Fibroblast of skin of back (primary cell): ENCODE measurements around the gene PRKAG2.

Experiments used
- DNase-seq: peaks from one replicate; pipeline ENCODE4 v3.0.0-alpha.2; 2013

The PRKAG2 gene

DNA sequence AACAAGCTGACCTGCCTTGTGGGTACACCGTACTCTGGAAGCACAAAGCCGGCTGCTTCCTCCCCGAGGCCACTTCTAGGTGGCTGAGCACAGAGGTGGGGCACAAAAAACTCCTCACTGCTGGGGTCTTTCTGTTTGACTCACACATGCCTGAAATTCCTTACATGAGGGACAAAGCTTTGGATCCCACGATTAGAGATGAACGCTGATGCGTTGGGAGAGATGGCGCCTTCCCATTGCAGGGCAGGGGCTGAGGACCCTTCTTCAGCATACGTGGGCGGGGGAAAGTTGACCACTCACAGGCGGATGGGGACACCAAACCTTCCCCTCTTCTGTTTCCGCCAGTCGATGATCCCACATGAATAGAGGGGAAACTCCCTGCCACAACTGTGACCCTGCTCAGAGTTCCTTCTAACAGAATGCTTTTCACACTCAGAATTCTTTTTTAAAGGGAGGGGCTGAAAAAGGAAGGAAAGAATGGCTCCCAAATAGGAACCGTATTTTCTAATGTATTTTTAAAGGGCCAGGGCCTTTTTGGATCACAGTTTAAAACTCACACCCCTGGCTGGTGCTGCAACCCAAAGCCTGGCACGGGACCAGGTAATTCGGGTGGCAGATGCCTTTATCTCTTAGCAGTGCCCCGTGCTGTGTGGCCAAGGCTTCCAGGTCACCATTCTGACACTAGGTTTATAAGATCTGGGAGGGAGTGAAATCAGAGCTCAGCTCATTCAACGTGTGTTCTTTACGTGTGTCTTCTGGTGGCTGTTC lies 134.0 kb downstream of the PRKAG2 start:
- DNase-seq = peak; percentile 77

DNA sequence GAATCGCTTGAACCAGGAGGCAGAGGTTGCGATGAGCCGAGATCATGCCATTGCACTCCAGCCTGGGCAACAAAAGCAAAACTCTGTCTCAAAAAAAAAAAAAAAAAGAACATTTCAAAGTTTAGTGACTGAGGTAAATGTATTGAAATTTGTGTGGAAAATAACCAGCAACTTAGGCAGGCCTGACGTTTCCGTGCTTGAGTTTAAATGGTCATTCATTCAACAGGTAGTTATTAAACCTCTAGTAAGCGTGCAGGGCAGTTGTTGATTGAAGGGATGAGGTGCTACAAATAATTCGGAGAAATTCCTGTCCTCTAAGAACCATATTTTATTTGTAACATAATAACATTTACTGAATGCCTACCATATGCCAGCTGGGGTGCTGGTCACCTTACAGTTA lies 135.3 kb downstream of the PRKAG2 start:
- DNase-seq = no peak

DNA sequence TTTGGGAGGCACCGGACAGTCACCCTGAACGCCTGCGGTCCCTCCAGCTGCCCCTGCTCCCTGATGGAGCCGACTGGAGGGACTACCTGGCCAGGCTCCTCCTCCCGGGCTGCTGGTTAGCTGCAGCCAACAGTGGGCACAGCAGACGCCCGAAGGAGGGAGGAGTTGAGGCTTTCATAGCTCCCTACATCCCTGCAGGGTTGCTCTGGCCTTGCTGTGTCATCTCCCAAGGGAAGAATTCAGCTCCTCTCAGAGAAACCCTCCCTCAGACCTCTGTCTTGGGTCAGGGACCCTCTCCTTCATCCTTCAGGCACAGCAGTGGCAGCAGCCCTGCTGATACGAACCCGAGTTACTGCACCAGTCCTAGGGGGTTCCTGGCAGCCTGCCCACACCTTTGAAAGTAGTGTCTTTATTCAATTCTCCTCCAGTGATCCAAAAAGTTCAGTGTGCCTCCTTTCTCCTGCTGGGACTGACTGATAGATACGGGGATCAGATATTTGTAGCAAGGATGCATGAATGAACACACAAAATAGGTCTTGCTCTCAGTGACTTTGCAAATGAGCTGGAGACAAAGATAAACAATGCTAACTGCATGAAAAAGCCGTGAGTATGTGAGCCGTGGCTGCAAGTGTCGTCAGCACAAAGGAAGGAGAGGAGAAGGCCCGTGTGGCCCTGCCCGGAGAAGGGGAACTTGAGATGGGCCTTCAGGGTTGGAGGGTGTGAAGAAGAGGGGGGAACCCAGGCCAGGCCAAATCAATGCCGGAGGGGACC lies 136.6 kb downstream of the PRKAG2 start:
- DNase-seq = peak; percentile 44

DNA sequence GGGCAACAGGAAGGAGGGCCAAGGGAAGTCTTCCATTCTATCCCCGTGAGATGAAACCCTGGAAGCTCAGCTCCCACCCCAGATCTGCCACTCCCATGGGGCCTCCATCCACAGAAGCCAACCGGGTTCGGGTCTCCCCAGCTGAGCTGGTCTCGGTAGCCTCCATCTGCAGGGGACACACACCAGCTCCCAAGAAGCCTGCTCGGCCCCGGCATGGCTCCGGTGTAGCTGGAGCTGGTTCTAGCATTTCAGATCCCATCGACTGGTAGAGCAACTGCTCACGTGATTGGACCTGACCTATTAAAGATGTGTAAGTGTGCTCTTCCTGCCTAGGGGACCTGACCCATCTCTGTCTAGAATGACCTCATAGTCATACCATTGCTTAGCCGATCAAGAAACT lies 138.0 kb downstream of the PRKAG2 start:
- DNase-seq = no peak

DNA sequence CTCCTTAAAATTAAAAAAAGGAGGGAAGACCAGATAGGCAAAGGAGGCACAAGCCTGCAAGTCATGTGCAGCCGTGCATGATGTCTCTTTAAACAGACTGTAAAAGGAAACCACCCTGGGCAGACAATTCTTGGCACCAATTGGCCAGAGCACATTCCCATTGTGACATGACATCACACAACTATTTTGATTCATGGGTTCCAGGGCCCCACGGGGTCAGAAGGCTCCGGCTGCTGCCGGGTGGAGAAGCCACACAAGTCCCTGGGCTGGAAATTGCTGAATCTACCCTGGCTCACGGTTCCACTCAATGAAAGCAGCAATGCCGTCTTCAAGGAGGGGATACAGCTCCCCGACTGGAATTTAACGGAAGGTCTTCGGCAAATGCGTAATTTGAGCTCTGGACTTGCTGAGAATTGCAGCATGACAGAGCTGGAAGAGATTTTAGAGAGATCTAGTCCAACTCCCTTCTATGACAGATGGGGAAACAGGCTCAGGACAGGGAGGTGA lies 140.5 kb downstream of the PRKAG2 start:
- peak; percentile 97 for DNase-seq

DNA sequence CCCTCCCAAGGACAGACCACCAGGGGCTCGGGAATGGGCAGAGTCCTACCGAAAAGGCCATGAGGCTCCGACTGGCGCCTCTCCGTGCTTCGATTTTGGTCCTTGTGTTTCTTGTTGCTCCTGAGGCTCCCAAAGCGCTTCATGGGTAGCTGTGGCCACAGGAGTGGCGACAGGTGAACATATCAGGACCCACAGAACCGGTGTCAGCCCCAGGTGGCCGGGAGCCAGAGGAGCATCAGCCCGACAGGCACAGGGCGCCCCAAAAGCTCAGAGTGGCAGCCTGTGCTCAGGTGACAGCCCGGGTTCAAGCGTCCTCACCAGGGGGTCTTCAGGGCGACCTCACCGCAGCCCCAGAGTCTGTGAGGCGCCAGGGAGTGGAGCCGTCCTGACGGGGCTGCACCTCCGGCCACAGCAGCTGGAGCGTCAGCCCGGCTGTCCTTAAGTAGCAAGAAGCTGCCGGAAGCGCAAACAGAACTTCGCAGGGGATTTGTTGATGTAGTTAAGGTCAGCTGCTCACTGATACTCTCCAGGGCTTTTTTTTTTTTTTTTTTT lies 141.0 kb downstream of the PRKAG2 start:
- DNase-seq = no peak

DNA sequence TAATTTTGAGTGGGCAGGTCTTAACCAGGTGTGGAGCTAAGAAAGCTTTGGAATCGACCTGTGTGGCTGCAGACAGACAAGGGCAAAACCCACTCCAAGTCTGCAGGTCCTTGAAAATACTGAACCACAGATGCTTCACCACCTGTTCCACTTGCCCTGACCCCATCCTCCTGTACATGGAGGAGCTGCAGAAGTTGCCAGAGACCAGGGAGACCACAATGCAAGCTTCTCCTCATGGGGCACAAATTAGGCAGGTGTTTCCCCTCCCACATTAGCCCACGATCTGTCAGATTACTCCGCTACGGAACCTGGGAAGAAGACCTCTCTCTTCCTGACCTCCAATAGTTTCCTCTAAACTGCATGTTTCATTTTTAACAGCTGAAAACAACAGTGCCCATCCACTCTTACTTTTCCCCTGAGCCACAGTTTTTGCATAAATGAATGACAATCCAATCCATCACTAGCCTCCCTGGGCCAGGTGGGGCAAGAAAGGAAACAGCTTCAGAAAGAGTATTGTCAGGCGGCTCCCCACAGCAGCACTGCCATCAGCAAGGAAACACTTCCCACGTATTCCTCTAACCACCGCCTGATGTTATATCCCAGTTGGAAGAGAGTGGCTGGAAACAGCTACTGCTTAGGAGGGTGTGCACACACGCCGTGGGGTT lies 141.6 kb downstream of the PRKAG2 start:
- no peak for DNase-seq

DNA sequence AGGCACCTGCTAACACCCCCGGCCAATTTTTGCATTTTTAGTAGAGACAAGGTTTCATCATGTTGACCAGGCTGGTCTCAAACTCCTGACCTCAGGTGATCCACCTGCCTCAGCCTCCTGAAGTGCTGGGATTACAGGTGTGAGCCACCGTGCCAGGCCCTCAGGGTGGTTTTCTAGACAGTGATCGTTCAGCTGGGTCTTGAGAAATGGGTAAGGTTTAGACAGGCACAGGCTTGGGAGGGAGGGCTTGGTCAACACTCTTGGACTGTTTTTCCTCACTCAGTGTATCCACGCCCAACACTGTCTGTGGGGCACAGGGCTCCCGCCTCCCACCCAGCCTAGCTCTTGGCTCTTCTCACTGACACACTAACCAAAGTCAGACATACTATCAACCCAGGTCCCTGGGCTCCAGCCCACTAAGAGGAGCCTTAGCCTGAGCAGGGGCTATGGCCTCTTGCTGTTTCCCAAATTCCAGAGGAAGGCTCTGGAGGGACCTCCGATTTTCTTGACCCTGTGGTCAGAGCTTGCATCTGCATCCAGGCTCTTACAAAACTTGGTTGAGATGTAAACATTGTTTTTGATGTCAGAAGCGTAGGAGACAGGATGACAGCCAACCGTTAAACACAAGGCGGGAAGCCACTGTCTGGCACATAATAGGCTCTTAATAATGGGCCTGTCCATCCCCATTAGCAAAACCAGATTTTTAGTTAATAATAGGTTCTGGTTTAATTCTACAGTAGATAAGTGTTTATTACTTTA lies 143.9 kb downstream of the PRKAG2 start:
- DNase-seq = no peak

DNA sequence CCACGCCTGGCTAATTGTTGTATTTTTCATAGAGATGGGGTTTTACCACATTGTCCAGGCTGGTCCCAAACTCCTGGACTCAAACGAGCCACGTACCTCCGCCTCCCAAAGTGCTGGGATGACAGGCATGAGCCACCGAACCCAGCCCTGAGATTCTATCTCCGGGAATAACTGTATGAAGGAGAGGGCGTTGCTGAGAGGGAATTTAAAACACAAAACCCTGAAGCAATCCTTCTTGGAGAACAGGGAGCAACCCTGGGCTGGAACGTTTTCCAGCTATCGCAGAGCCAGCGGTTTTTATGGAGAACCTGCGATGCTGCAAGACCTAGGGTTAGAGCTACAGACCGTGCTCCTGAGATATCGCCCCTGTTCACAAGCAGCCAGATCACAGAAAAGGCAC lies 144.6 kb downstream of the PRKAG2 start:
- no peak for DNase-seq

DNA sequence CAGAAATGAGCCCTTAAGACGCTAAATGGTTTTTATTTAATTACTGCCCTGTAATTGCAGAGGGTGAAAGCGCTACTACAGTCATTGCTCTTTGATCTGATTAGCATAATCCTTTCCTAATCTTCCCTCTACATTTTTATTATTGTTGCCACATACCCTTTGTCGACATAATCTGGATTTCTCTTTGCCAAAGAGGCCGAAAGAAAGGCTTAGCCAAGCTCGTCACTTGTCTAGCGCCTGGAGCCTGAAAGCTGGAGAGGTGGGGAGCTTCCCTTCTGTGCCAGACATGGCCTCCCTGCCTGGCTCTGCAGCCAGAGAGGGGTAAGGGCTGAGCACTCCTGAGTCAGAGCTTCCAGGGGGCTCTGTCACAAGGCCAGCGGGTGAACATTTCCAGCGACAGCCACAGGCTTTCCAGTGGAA lies 145.9 kb downstream of the PRKAG2 start:
- no peak for DNase-seq

DNA sequence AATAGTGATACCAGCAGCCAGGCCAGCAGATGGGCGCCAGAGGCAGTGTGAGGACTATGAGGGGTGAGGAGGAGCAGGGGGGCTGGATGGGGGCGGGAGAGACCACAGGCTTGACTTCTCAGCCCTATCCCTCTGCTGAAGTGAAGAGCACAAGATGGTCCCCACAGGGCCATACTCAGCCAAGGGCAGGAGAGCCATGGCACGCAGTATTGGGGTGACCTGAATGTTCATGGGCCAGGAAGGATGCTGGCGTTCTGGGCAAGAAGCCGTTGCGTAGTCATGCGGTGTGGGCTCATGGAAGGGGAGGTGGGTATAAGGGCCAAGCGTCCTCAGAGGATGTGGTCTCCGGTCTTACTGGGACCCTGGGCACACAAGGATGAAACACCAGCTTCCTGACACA lies 146.3 kb downstream of the PRKAG2 start:
- DNase-seq = no peak

DNA sequence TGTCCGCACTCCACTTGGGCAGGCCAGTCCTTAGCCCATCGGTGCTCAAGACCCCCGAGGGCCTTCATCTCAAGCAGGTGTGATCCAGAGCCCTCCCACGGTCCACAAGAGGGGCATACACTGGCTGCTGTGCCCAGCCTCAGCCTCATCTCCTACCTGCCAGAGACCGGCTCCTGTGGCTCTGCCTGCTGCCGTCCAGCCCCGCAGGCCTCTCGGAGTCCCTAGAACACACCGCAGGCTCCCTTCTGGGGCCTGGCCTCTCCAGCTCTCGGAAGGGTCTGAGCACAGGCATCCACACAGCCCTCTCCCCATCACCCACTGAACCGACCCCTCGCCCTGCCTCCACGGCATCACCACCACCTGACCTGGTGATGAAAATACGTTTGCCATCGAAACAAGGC lies 147.4 kb downstream of the PRKAG2 start:
- DNase-seq = no peak

DNA sequence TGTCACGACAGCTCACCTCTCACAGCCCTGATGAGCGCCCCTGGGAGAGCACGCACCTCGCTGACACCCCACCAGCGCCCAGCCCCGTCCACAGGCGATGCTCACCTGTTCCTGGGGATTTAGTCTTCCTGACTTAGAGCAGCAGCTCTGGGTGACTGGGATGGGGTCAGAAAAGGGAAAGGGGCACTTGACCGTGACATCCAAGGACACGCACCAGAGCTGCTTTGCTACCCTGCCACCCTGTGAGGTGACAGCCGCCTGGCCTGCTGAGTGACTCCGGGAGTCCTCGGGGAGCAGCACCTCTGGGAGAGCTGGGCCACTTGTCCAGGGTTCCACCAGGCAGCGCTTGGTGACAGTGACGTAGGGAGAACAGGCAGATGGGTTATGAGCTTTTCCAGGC lies 148.2 kb downstream of the PRKAG2 start:
- DNase-seq = no peak

DNA sequence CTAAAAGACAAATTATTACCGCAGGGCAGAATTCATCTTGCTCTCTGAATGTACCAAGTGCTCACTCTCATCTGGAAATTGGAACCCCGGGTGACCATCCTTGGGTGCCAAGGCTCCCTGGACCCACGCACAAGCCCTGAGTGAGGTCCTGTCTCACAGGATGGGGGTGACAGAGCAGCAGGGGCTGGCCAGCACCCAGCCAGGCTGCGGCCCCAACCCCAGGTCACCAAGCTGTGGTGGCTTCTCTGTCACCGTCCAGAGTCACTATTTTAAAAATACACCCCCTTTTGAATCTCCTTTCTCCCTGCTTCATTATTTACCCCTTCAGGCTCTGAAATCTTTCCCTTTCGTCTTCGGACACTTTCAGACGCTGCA lies 148.6 kb downstream of the PRKAG2 start:
- DNase-seq = no peak

DNA sequence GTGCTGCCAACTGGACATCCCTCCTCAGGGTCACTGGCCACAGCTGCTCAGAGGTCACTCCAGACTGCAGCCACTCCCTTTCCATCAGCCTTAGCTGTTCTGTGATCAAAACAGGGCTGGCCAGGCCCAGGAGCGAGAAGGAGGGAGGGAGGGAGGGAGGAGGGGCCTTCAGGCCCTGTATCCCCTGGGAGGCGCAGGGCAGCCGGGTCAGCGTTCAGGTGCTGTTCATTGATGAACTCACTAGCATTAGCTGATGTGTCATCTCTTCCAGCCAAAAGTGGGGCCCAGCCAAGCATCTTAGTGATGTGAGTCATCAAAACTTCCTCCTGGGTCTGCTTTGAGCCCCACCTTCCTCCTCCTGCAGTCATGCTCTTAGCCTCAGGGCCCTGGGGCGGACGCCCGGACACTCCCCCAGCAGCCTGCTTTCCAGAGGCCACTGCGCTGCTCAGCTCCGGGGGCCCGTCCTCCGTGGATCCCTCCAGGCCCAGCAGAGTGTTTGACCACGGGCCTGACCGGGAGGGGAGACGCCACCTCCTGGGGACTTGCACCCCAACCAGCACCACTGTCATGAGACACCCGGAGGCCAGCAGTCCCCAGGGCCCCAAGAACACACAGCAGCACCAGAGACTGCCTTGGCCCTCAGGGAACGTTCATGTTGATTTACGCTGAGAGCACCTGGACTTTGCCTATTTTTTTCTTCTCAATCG lies 149.2 kb downstream of the PRKAG2 start:
- peak; percentile 97 for DNase-seq

DNA sequence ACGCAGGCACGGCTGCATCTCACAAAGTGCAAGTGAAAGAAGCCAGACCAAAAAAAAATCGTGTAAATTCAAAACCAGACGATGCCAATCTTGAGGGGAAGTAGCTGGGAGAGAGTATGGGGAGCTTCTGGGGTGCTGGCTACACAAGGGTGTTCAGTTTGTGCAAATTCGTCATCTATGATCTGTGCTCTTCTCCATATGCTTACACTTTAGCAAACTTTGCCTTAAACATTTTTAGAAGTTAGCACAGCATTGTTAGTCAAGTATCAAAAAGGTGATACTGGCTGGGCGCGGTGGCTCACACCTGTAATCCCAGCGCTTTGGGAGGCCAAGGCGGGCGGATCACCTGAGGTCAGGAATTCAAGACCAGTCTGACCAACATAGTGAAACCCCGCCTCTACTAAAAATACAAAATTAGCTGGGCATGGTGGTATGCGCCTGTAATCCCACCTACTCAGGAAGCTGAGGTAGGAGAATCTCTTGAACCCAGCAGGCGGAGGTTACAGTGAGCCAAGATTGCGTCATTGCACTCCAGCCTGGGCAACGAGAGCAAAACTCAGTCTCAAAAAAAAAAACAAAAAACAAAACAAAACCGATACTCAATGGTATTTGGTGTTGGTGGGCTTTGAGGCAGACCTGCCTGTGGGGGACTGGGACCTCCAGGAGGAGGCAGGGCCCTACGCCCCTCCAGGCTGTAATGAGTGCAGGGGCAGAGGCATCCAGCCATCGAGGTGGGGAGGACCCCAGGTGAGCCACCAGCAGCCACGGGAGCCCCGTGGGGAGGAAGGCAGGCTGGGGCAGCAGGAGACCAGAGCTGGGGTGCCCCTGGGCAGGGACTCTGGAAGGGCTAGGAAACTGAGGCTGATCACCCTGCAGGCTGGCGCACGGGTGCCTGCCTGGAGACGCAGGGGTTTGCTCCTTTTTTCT lies 150.0 kb downstream of the PRKAG2 start:
- no peak for DNase-seq

DNA sequence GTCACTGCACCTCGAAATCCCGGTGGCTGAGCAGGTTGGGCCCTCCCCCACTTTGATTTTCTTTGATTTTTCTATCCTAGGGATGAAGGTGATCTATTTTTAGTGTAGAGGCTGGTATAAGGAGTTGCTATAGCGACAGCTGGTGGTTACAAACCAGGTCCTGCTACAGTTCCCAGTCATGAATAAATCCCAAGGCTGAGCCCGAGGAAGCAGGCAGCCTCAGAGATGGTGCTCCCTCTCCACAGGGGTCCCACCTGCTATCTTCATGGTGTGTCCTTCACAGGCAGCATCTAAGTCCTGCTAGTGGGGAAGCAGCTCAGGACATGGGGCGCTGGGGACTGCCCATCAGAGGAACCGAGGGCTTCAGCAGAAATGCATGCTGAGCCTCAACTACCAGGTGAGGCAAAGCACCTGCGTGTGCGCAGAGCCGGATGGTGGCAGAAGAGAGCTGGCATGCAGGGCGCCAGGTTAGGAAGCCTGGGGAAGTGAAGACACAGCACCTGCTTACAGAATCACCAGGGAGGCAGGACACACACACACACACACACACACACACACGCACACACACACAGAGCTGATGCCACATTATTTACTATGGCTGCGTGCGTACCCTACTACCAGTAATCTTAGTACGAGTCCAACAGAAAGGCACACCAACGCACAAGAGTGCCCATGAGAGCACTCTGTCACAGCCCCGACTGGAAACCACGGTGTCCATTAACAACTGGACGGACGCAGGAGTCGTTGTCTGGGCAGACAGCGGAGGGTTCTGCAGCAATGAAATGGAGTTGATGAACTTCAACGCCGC lies 150.9 kb downstream of the PRKAG2 start:
- peak; percentile 37 for DNase-seq

DNA sequence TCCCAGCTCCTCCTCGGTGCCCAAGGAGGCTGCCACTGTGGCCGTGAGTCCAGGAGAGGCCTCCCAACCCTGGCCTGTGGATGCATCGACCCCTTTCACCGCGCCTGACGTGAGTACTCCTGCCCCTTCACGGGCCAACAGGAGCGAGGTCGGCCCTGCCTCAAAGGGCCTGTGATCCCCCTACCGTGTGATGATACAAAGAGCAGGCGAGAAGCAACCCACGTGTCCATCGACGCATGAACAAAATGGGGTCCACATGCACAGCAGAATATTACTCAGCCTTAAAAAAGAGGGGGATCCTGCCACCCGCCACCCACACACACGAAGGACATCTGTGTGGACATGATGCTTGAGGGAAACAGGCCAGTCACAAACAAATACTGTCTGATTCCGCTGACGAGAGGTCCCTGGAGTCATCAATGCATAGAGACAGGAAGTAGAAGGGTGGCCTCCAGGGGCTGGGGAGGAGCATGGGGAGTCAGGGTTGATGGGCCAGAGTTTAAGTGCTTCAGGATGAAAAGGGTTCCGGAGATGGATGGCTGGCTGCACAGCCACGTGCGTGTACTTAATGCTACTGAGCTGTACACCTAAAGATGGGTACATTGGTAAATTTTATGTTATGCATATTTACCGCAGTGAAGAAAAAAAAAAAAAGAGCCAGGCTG lies 151.9 kb downstream of the PRKAG2 start:
- no peak for DNase-seq
